HUES64 (cell line): Measurements from ENCODE around the gene KLRC3. TPM values are rescaled to one million over a fixed set of nuclear protein-coding genes. Genes with fewer than 3 reads are reported as not detected.
"Not testable (repeated sequence)": the region's sequence is repeated elsewhere in the genome, so short reads cannot be mapped to it uniquely, and the experiment has no call there.

Experiments used
- H3K27ac ChIP-seq: 2 replicates; pipeline ENCODE4 v1.7.0; 2013; ENCODE audit warnings: low read depth, low read length, inconsistent platforms
- H3K27me3 ChIP-seq: 2 replicates; pipeline ENCODE4 v1.6.1; 2013; ENCODE audit warnings: mild to moderate bottlenecking, low read length; ENCODE audit not compliant: insufficient read depth
- H3K36me3 ChIP-seq: 2 replicates; pipeline ENCODE4 v1.6.1; 2013; ENCODE audit warnings: mild to moderate bottlenecking, low read length; ENCODE audit not compliant: insufficient read depth
- H3K4me1 ChIP-seq: 2 replicates; pipeline ENCODE4 v1.6.1; 2013; ENCODE audit warnings: mild to moderate bottlenecking, low read length, moderate library complexity; ENCODE audit not compliant: insufficient read depth
- H3K4me3 ChIP-seq: 2 replicates; pipeline ENCODE4 v1.5.1; 2013; ENCODE audit warnings: mild to moderate bottlenecking, low read length, moderate library complexity
- H3K9ac ChIP-seq: 2 replicates; pipeline ENCODE4 v1.6.1; 2013; ENCODE audit warnings: mild to moderate bottlenecking, low read depth, low read length
- H3K9me3 ChIP-seq: 2 replicates; pipeline ENCODE4 v1.6.1; 2013; ENCODE audit warnings: low read depth, low read length; ENCODE audit not compliant: insufficient read depth
- WGBS: fragments of 150-250, 120-280 bp; methylation state at CpG from one replicate; pipeline ENCODE4 v1.1.7; 2013; ENCODE audit warnings: missing lambda C conversion rate; 5-methylcytosine and 5-hydroxymethylcytosine counted together
- polyA plus RNA-seq, 2 experiments: library from polyadenylated mRNA; stranded (reverse); fragments of 50-300 nt; gene quantifications; one replicate each; pipeline ENCODE4 v1.2.3, GENCODE V29; 2013

Gene KLRC3
- polyA plus RNA-seq (2013, experiment 1 of 2) = not detected
- not detected for polyA plus RNA-seq (2013, experiment 2 of 2)

DNA sequence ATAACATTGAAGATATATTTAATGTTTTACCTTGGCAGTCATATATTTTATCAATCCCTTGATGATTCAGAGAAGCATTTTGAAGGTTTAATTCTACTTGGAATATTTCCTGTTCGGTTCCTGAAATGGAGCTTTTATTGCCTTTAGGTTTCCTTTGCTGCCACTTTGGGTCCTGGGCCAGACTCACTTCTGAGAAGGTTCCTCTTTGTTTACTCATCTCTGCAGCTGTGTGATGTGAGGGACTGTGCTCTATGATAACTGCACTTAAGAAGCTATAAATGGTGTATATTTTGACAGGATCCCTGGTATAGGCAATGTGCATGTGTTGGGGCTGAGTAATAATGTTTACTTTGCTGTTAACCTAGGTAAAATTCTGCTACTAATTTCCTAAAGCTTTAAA lies at the start of gene KLRC3:
Gene KLRC3, minus strand, starts transcription at position 262 of the 400 bp plus-strand sequence. Its CDS starts 45 bp downstream, at position 217.
- H3K27ac ChIP-seq, H3K4me1 ChIP-seq, H3K9me3 ChIP-seq, H3K9ac ChIP-seq, H3K27me3 ChIP-seq, H3K4me3 ChIP-seq, H3K36me3 ChIP-seq: not testable (repeated sequence)
- WGBS = 67% methylated on average over 1 of the region's 1 CpG

DNA sequence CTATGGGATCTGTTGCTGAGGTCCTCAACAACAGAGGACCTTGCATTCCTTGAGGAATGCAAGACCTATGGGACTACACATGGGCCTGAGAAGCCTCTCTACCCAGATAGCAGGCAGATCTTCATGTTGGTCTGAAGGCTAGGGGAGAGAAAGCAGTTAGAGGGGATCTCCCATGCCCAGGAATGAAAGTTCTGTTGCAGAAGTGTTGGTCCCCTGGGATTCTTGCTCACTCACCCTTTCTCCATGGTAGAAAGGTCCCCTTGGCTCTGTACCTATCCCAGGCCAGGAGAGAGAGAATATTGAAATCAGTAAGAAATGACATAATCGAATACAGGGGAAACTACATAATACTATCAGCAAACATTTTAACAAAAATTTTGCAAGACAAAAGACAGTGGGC lies 49.3 kb upstream of the KLRC3 start:
- Histone ChIP-seq H3K4me1 (no peaks in the 10 kb centered on the region), H3K36me3 (no peaks in the 10 kb centered on the region), H3K27me3 (no peaks in the 10 kb centered on the region), H3K27ac (no peak overlapping the region), H3K9ac (no peak overlapping the region), H3K4me3 (no peak overlapping the region), H3K9me3 (no peaks in the 10 kb centered on the region)
- no CpG with 5 or more reads among the region's 1 CpG for WGBS

DNA sequence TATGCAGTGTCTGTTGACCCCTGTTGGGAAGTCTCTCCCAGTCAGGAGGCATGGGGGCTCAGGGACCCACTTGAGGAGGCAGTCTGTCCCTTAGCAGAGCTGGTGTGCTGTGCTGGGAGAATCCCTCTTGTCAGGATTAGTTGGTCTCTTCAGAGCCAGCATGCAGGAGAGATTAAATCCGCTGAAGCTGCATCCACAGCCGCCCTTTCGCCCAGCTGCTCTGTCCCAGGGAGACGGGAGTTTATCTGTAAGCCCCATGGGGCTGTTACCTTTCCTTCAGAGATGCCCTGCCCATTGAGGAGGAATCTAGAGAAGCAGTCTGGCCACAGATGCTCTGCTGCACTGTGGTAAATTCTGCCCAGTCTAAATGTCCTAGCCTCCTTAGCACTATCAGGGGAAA lies 45.9 kb upstream of the KLRC3 start:
- no peak overlapping the region for H3K9ac ChIP-seq
- WGBS = 93% methylated on average over 4 of the region's 4 CpGs
- H3K27me3 ChIP-seq = no peaks in the 10 kb centered on the region
- H3K4me1 ChIP-seq = no peaks in the 10 kb centered on the region
- H3K9me3 ChIP-seq = no peaks in the 10 kb centered on the region
- H3K36me3 ChIP-seq = no peaks in the 10 kb centered on the region
- H3K4me3 ChIP-seq = no peak overlapping the region
- H3K27ac ChIP-seq = no peak overlapping the region

DNA sequence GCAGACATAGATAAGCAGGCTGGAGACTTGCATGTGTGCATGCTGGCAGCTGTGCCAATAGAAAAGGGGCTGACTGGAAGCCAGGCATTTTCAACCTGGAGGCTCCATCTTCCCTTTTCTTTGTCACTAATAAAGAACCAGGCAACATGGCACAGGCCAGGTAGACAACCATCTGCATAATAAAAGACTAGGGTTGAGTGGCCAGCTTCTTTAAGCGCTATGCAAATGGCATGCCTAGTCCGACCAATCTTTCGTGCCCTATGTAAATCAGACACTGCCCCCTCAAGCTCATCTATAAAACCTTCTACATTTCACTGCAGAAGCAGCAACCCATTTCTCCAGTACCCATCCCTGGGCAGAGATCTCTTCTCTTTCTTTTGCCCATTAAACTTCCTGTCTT lies 37.4 kb upstream of the KLRC3 start:
- H3K4me1 ChIP-seq = peaks cover 7% of the 10 kb centered on the region; the same call in 1 of the 2 replicates
- H3K36me3 ChIP-seq = no peaks in the 10 kb centered on the region
- H3K27ac ChIP-seq = peak overlapping the region; percentile 28
- no peaks in the 10 kb centered on the region for H3K27me3 ChIP-seq
- WGBS = 84% methylated on average over 3 of the region's 3 CpGs
- H3K4me3 ChIP-seq = no peak overlapping the region
- H3K9me3 ChIP-seq = peaks cover 7% of the 10 kb centered on the region; the same call in 1 of the 2 replicates
- peak overlapping the region; percentile 45; the same call in 1 of the 2 replicates for H3K9ac ChIP-seq

DNA sequence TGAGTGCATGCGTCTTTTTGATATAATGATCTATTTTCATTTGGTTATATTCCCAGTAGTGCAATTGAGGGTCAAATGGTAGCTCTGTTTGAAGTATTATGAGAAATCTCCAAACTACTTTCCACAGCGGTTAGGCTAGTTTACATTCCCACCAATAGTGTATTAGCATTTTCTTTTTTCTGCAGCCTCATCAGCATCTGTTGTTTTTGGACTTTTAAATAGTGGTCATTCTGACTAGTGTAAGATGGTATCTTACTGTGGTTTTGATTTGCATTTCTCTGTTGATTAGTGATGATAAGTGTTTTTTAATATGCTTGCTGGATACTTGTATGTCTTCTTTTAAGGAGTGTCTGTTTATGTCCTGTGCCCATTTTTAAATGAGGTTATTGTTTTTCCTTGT lies 36.5 kb upstream of the KLRC3 start:
- 86% methylated on average over 1 of the region's 2 CpGs for WGBS
- peaks cover 7% of the 10 kb centered on the region; the same call in 1 of the 2 replicates for H3K9me3 ChIP-seq
- no peak overlapping the region for H3K27ac ChIP-seq
- no peak overlapping the region for H3K4me3 ChIP-seq
- peaks cover 7% of the 10 kb centered on the region; the same call in 1 of the 2 replicates for H3K4me1 ChIP-seq
- no peak overlapping the region for H3K9ac ChIP-seq
- H3K27me3 ChIP-seq = no peaks in the 10 kb centered on the region
- no peaks in the 10 kb centered on the region for H3K36me3 ChIP-seq

DNA sequence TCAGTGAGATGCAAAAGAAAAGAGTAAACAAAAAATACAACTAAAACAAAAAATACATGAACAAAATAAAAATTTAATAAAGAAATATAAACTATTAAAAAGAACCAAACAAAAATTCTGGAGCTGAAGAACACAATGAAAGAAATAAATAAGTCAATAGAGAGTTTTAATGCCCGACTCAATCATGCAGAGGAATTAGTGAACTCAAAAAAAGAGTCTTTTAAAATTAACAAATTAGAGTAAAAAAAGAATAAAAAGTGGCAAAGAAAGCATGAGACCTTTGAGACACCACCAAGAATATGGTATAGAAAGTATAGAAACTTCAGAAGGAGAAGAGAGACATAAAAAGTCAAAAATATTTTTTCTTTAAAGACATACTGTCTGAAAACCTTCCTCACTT lies 35.4 kb upstream of the KLRC3 start:
- 100% methylated on average over 1 of the region's 1 CpG for WGBS

DNA sequence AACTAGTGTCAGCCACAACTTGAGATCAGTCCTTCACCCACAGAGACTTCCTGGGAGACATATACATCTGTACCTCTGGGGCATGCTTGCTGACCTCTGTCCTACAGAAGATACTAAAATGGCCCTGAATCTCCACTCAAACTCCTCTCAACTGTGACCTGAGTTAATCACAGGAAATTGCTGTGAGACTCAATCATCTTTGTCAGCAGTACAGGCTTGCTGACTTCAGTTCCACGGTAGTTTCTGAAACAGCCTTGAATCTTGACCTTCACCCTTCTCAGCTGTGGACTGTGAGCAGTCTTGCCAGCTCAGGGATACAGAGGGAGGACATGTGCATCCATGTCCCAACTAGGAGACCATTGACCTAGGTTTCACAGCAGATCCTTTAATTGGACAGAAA lies 34.1 kb upstream of the KLRC3 start:
- Histone ChIP-seq H3K9ac (no peak overlapping the region), H3K9me3 (peaks cover 7% of the 10 kb centered on the region; the same call in 1 of the 2 replicates), H3K27ac (no peak overlapping the region), H3K36me3 (no peaks in the 10 kb centered on the region), H3K27me3 (no peaks in the 10 kb centered on the region), H3K4me1 (peaks cover 7% of the 10 kb centered on the region; the same call in 1 of the 2 replicates), H3K4me3 (no peak overlapping the region)
- WGBS = 95% methylated on average over 1 of the region's 1 CpG

More for the DNA sequence above, 35.4 kb upstream of the KLRC3 start:
- Histone ChIP-seq H3K27me3 (no peaks in the 10 kb centered on the region), H3K9ac (no peak overlapping the region), H3K9me3 (peaks cover 7% of the 10 kb centered on the region; the same call in 1 of the 2 replicates), H3K4me1 (peaks cover 7% of the 10 kb centered on the region; the same call in 1 of the 2 replicates), H3K36me3 (no peaks in the 10 kb centered on the region), H3K4me3 (no peak overlapping the region), H3K27ac (no peak overlapping the region)

DNA sequence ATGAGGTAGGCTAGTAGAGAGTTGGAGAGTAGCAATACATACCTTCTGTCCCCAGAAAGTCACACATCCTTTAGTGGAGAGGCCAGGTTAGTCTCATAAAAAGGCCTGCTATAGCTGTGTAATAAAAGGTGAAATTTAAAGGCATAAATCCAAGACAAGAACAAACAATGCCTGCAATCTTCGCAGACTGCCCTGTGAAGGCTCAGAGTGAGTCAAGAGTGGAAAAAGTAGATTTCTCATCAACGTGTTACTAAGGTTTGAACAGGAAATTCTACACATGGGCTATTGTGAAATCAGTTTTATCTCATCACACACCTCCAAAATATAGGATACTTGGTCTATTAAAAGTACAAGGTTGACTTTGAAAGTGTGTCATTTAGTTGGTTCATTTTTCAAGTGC lies 32.8 kb upstream of the KLRC3 start, which contains the start of gene KLRC1:
Gene KLRC1, minus strand, starts transcription at position 222 of the 400 bp plus-strand sequence. CDS start 2,221 bp downstream, outside the sequence.
- H3K9ac ChIP-seq = no peak within 1 kb of the TSS
- H3K4me1 ChIP-seq = peaks cover 7% of the 10 kb centered on the region; the same call in 1 of the 2 replicates
- 80% methylated on average over 2 of the region's 2 CpGs for WGBS

DNA sequence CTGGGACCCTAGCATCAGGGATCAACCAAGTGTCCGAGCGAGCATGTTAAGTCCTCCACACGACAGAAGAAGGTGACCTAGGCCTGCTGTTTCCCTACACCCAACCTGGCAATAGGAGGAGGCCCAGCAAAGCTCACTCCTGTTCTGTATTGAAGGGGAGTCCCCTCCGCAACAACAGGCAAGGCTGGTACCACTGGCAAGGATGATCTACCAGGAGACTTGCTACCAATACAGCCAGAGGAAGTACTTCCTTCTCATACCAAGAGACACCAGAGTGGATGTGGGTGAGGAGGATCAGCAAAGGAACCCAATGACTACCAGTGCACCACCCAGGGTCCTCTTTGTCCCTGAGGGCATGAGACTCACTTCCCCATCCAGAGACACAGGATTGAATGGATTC lies 27.8 kb upstream of the KLRC3 start:
- Histone ChIP-seq H3K4me1 (no peaks in the 10 kb centered on the region), H3K36me3 (no peaks in the 10 kb centered on the region), H3K4me3 (no peak overlapping the region), H3K27ac (no peak overlapping the region), H3K9ac (no peak overlapping the region), H3K9me3 (no peaks in the 10 kb centered on the region), H3K27me3 (no peaks in the 10 kb centered on the region)
- WGBS = 95% methylated on average over 4 of the region's 4 CpGs

More for the DNA sequence above, 32.8 kb upstream of the KLRC3 start, which contains the start of gene KLRC1:
- Histone ChIP-seq H3K27ac (no peak within 1 kb of the TSS), H3K27me3 (no peaks in the 10 kb centered on the region), H3K36me3 (no peaks in the 10 kb centered on the region), H3K4me3 (no peak within 1 kb of the TSS), H3K9me3 (peaks cover 4% of the 10 kb centered on the region; the same call in 1 of the 2 replicates)

DNA sequence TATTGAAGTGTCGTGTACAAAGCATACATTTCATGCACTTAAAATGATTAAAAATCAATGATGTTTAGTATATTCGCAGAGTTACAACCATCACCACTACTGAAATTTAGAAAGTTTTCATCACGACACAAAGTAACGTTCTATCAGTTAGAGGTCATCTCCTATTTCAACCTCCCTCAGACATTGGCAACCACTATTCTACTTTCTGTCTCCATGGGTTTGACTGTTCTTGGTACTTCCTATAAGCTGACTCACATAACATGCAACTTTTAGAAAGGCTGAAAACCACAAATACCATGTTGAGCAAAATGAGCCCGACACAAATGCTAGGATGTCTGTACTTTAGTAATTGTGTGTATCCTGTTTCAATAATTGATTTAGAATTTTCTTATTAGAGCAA lies 25.7 kb upstream of the KLRC3 start:
- not testable (repeated sequence) for H3K9me3 ChIP-seq, H3K4me1 ChIP-seq, H3K36me3 ChIP-seq, H3K9ac ChIP-seq, H3K4me3 ChIP-seq, H3K27ac ChIP-seq, H3K27me3 ChIP-seq
- 93% methylated on average over 3 of the region's 5 CpGs for WGBS

DNA sequence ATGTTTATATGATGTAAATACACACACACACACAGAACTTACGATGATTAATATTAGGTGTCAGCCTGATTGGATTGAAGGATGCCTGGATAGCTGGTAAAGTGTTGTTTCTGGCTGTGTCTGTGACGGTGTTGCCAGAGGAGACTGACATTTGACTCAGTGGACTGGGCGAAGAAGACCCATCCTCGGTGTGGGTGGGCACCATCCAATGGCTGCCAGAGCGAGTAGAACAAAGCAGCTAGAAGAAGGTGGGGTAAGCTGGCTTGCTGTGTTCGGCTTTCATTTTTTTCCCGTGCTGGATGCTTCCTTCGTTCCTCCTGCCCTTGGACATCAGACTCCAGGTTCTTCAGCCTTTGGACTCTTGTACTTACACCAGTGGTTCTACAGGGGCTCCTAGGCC lies 20.7 kb upstream of the KLRC3 start:
- not testable (repeated sequence) for H3K27me3 ChIP-seq, H3K27ac ChIP-seq, H3K4me3 ChIP-seq, H3K9ac ChIP-seq, H3K36me3 ChIP-seq, H3K4me1 ChIP-seq, H3K9me3 ChIP-seq
- 96% methylated on average over 7 of the region's 8 CpGs for WGBS
